ENCODE results near the gene FGF18. TPM values are rescaled to one million over a fixed set of nuclear protein-coding genes. Genes with fewer than 3 reads are reported as not detected.

FGF18 gene
- total RNA-seq, 4 donors from 2014 or later: 1.4 to 3.0 TPM; not detected in 2

DNA sequence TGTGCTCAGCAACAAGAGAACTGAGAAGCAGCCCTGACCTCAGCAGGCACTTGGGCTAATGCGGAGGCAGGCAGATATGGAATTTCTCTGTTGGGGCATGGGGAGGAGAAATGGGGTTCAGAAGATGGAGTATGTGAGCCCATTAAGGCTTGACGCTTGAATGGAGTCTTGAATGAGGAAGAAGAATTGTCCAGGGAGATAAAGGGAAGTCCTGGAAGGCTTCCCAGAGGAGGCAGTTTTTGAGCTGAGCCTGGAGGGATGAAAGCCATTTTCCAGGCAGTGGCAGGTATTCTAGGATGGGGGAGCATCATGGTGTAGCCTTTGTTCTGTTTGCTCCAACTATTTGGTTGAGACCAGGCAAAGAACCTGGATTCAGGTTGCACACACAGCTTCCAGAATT is 34.5 kb downstream of the FGF18 start:
- Histone ChIP-seq H3K27ac (no peak overlapping the region), H3K36me3 (no peaks in the 10 kb centered on the region), H3K4me3 (no peak overlapping the region), H3K27me3 (no peaks in the 10 kb centered on the region), H3K9me3 (no peaks in the 10 kb centered on the region), H3K4me1 (peaks cover 0 to 7% of the 10 kb centered on the region in 2 donors)
- DNase-seq: no peak
- intact Hi-C loops (cut with DNase I; ENCODE audit: low total_unique reads): no loop called here
- TF ChIP-seq, protein P1, sequence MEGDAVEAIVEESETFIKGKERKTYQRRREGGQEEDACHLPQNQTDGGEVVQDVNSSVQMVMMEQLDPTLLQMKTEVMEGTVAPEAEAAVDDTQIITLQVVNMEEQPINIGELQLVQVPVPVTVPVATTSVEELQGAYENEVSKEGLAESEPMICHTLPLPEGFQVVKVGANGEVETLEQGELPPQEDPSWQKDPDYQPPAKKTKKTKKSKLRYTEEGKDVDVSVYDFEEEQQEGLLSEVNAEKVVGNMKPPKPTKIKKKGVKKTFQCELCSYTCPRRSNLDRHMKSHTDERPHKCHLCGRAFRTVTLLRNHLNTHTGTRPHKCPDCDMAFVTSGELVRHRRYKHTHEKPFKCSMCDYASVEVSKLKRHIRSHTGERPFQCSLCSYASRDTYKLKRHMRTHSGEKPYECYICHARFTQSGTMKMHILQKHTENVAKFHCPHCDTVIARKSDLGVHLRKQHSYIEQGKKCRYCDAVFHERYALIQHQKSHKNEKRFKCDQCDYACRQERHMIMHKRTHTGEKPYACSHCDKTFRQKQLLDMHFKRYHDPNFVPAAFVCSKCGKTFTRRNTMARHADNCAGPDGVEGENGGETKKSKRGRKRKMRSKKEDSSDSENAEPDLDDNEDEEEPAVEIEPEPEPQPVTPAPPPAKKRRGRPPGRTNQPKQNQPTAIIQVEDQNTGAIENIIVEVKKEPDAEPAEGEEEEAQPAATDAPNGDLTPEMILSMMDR (IDR thresholded peaks at IDR 0.05): no peak
- TF ChIP-seq POLR2A (IDR thresholded peaks at IDR 0.05): no peak

DNA sequence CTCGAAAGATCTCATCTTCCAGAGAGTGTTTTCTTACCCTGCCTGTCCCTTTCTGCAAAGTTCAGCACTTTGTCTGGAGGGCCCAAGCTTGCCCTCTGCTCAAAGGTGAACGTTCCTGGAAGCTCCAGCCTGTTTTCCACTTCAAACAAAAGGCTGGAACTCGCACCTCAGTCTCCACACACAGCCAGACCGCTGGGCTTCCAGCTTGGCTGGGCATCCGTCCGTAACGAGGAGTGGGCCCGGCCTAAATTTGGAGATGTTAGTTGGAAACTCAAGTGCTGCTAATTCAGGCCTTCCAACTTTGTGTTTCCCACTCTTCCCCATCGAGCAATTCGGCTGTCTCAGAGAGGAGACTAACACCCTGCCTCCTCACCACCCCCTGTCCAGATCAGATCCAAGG is 35.1 kb downstream of the FGF18 start:
- intact Hi-C loops (cut with DNase I; ENCODE audit: low total_unique reads): no loop called here
- Histone ChIP-seq H3K4me1 (peaks cover 0 to 7% of the 10 kb centered on the region in 2 donors), H3K9me3 (no peaks in the 10 kb centered on the region), H3K27ac (no peak overlapping the region), H3K27me3 (no peaks in the 10 kb centered on the region), H3K36me3 (no peaks in the 10 kb centered on the region), H3K4me3 (no peak overlapping the region)
- TF ChIP-seq POLR2A (IDR thresholded peaks at IDR 0.05): no peak
- TF ChIP-seq, protein P1 (IDR thresholded peaks at IDR 0.05): no peak
- DNase-seq: no peak

DNA sequence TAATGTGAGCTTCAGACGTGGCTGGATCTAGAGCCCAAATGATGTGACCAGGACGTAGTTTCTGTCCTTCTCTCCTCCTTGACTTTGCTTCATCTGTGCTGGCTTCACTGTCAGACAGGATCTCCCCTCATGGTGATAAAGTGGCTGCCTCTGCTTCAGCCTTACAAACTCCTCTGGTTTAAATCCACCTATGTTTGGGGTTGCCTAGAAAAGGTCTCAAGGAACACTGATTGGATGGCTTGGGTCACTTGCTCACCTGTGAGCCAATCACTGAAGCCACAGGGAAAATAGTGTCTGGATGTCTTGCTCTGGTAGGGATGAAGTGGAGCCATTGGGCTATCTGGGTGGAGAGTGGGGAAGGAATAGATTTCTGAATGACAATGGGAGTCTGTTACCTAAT is 36.1 kb downstream of the FGF18 start:
- H3K27ac ChIP-seq: no peak overlapping the region
- intact Hi-C loops (cut with DNase I; ENCODE audit: low total_unique reads): no loop called here
- H3K9me3 ChIP-seq: no peaks in the 10 kb centered on the region
- H3K36me3 ChIP-seq: no peaks in the 10 kb centered on the region
- H3K4me3 ChIP-seq: no peak overlapping the region
- no peaks in the 10 kb centered on the region for H3K4me1 ChIP-seq
- H3K27me3 ChIP-seq: no peaks in the 10 kb centered on the region
- DNase-seq: no peak
- TF ChIP-seq, protein P1 (IDR thresholded peaks at IDR 0.05): no peak
- no peak for TF ChIP-seq POLR2A (IDR thresholded peaks at IDR 0.05)

DNA sequence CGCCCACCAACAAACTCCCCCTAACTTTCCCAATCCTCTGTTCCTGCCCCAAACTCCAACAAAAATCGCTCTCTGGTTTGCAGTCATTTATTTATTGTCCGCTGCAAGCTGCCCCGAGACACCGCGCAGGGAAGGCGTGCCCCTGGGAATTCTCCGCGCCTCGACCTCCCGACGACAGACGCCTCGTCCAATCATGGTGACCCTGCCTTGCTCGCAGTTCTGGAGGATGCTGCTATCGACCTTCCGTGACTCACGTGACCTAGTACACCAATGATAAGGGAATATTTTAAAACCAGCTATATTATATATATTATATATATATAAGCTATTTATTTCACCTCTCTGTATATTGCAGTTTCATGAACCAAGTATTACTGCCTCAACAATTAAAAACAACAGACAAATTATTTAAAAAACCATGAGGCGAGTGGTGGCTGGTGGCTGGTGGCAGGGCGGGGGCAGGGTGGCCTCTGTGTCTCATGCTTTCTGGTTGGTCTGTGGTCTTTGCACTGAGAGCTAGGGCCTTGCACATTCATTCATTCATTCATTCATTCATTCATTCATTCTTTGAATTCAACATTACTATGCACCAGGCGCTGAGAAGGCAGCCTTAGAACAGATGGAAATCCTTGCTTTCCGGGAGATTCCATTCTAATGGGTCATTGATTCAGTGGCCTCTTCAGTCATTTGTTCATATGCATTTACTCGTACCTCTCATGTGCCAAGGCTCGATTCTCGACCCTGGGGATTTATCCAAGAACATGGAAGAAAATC is 37.9 kb downstream of the FGF18 start:
- no peaks in the 10 kb centered on the region for H3K4me1 ChIP-seq
- no peaks in the 10 kb centered on the region for H3K9me3 ChIP-seq
- intact Hi-C loops (cut with DNase I; ENCODE audit: low total_unique reads): no loop called here
- H3K36me3 ChIP-seq: no peaks in the 10 kb centered on the region
- no peak overlapping the region for H3K27ac ChIP-seq
- TF ChIP-seq, protein P1 (IDR thresholded peaks at IDR 0.05): no peak
- H3K27me3 ChIP-seq: no peaks in the 10 kb centered on the region
- no peak for DNase-seq
- H3K4me3 ChIP-seq: no peak overlapping the region

DNA sequence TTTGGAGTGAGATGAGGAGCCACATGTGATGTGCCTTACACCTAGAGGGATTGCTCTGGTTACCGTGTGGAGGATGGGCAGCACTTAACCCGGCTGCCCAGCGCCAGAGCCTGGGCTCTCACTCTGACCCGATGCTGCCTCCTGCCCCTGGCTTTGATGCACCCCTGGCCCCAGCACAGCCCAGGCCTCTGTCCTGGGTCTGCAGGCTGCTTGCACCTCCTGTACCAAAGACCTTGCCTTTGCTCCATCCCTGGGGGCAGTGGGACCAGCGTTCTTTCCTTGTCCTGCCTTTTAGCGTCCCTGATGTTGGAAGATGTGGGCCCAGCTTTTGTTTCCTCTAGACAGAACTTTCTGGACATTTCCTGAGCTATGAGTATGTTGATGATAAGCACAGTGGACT is 40.4 kb downstream of the FGF18 start:
- Histone ChIP-seq H3K36me3 (no peaks in the 10 kb centered on the region), H3K27me3 (no peaks in the 10 kb centered on the region), H3K27ac (no peak overlapping the region), H3K4me3 (no peak overlapping the region), H3K4me1 (no peaks in the 10 kb centered on the region), H3K9me3 (no peaks in the 10 kb centered on the region)
- TF ChIP-seq POLR2A (IDR thresholded peaks at IDR 0.05): no peak
- intact Hi-C loops (cut with DNase I; ENCODE audit: low total_unique reads): no loop called here
- DNase-seq: no peak

All from uterus (tissue), 4 donors.